Vagina (tissue), 2 donors: ENCODE results near the gene DNAH6. TPM values are rescaled to one million over a fixed set of nuclear protein-coding genes. Genes with fewer than 3 reads are reported as not detected.

Experiments
- DNase-seq, 2 donors: peaks; one replicate each; pipeline ENCODE4 v3.0.0-alpha.2; 2017; ENCODE audit errors: extremely low spot score in 2 of 2
- H3K27ac ChIP-seq: fragments of 200-600 bp; sonication (generic); one replicate; pipeline ENCODE4 v1.5.1; 2019
- H3K27me3 ChIP-seq: fragments of 200-600 bp; sonication (generic); one replicate; pipeline ENCODE4 v1.5.1; 2019
- H3K36me3 ChIP-seq, 2 donors: fragments of 200-600 bp; sonication (generic); one replicate each; pipeline ENCODE4 v1.5.1; 2017 to 2019
- H3K4me1 ChIP-seq: fragments of 200-600 bp; sonication (generic); one replicate; pipeline ENCODE4 v1.5.1; 2019
- H3K4me3 ChIP-seq, 2 donors: fragments of 200-600 bp; sonication (generic); 1 replicate in 1 of 2; 2 replicates in 1 of 2; pipeline ENCODE4 v1.5.1; 2016 to 2019
- H3K9me3 ChIP-seq: fragments of 200-600 bp; sonication (generic); one replicate; pipeline ENCODE4 v1.5.1; 2019
- CTCF ChIP-seq, 3 experiments: fragments of 450-650 bp in 2 of 3; fragments of 200-600 bp in 1 of 3; sonication (generic) in 1 of 3; IDR thresholded peaks; one replicate each; pipeline ENCODE4 v1.5.1; 2017 to 2019; ENCODE audit warnings: antibody characterized with exemption in 3 of 3, mild to moderate bottlenecking in 2 of 3, moderate library complexity in 2 of 3
- POLR2A ChIP-seq, 2 donors: fragments of 450-650 bp; IDR thresholded peaks; one replicate each; pipeline ENCODE4 v1.6.1; 2017; ENCODE audit warnings: antibody characterized with exemption in 2 of 2, mild to moderate bottlenecking in 2 of 2, moderate library complexity in 2 of 2
- POLR2AphosphoS5 ChIP-seq, 2 donors: sonication (generic); formaldehyde crosslinking; IDR thresholded peaks; one replicate each; pipeline ENCODE4 v1.9.0; 2017; ENCODE audit warnings: antibody characterized with exemption in 2 of 2, mild to moderate bottlenecking in 2 of 2, low read depth in 1 of 2; ENCODE audit not compliant: insufficient read depth in 1 of 2
- intact Hi-C: fragments of 100-400 bp; cut with DNase I; formaldehyde crosslinking; loops from one replicate; pipeline ENCODE4 v1.15.1; 2023
- total RNA-seq: library from RNA; depleted of rRNA; stranded (reverse); fragments of >200 nt; gene quantifications from one replicate; pipeline ENCODE4 v1.2.3, GENCODE V29; 2016

Gene DNAH6
- total RNA-seq, 1 donor from 2014 or later: 0.49 TPM

- H3K4me1 ChIP-seq: no peaks in the 10 kb centered on the region
- H3K9me3 ChIP-seq: no peaks in the 10 kb centered on the region
- H3K27ac ChIP-seq: no peak overlapping the region
- no peak for DNase-seq
- intact Hi-C loops: no loop called here
- no peaks in the 10 kb centered on the region for H3K36me3 ChIP-seq
- H3K27me3 ChIP-seq: no peaks in the 10 kb centered on the region
- H3K4me3 ChIP-seq: no peak overlapping the region
- TF ChIP-seq POLR2AphosphoS5 (IDR thresholded peaks at IDR 0.05; ENCODE audit: insufficient read depth in 1 of 2, low read depth in 1 of 2): no peak
- TF ChIP-seq CTCF (IDR thresholded peaks at IDR 0.05): no peak
- no peak for TF ChIP-seq POLR2A (IDR thresholded peaks at IDR 0.05)
Observed at GRCh38 chr2:84527137-84528129, 11.1 kb downstream of the DNAH6 start.

GRCh38 chr2:84532291-84532690 lies 16.0 kb downstream of the DNAH6 start:
- H3K27ac ChIP-seq: no peak overlapping the region
- no peak for DNase-seq
- TF ChIP-seq CTCF (IDR thresholded peaks at IDR 0.05) (no peak), POLR2AphosphoS5 (IDR thresholded peaks at IDR 0.05; ENCODE audit: insufficient read depth in 1 of 2, low read depth in 1 of 2) (no peak), POLR2A (IDR thresholded peaks at IDR 0.05) (no peak)
- no peaks in the 10 kb centered on the region for H3K9me3 ChIP-seq
- H3K4me3 ChIP-seq: no peak overlapping the region
- H3K27me3 ChIP-seq: no peaks in the 10 kb centered on the region
- H3K4me1 ChIP-seq: no peaks in the 10 kb centered on the region
- H3K36me3 ChIP-seq: no peaks in the 10 kb centered on the region
- intact Hi-C loops: no loop called here

GRCh38 chr2:84534225-84534624 lies 17.9 kb downstream of the DNAH6 start:
- intact Hi-C loops: no loop called here
- H3K27me3 ChIP-seq: no peaks in the 10 kb centered on the region
- no peak overlapping the region for H3K27ac ChIP-seq
- no peaks in the 10 kb centered on the region for H3K4me1 ChIP-seq
- no peaks in the 10 kb centered on the region for H3K36me3 ChIP-seq
- no peak overlapping the region for H3K4me3 ChIP-seq
- H3K9me3 ChIP-seq: no peaks in the 10 kb centered on the region
- no peak for TF ChIP-seq POLR2A (IDR thresholded peaks at IDR 0.05)
- TF ChIP-seq CTCF (IDR thresholded peaks at IDR 0.05): no peak
- no peak for DNase-seq

GRCh38 chr2:84537251-84537650 lies 21.0 kb downstream of the DNAH6 start:
- no peaks in the 10 kb centered on the region for H3K4me1 ChIP-seq
- H3K36me3 ChIP-seq: no peaks in the 10 kb centered on the region
- no peak overlapping the region for H3K27ac ChIP-seq
- H3K27me3 ChIP-seq: no peaks in the 10 kb centered on the region
- no peaks in the 10 kb centered on the region for H3K9me3 ChIP-seq
- intact Hi-C loops: no loop called here
- H3K4me3 ChIP-seq: no peak overlapping the region
- TF ChIP-seq POLR2AphosphoS5 (IDR thresholded peaks at IDR 0.05; ENCODE audit: insufficient read depth in 1 of 2, low read depth in 1 of 2) (no peak), POLR2A (IDR thresholded peaks at IDR 0.05) (no peak), CTCF (IDR thresholded peaks at IDR 0.05) (no peak)
- DNase-seq: no peak

- Histone ChIP-seq H3K36me3 (no peaks in the 10 kb centered on the region), H3K4me1 (no peaks in the 10 kb centered on the region), H3K27ac (no peak overlapping the region), H3K9me3 (no peaks in the 10 kb centered on the region), H3K27me3 (no peaks in the 10 kb centered on the region), H3K4me3 (no peak overlapping the region)
- intact Hi-C loops: no loop called here
- TF ChIP-seq CTCF (IDR thresholded peaks at IDR 0.05) (no peak), POLR2AphosphoS5 (IDR thresholded peaks at IDR 0.05; ENCODE audit: insufficient read depth in 1 of 2, low read depth in 1 of 2) (no peak), POLR2A (IDR thresholded peaks at IDR 0.05) (no peak)
- DNase-seq: no peak
Observed at GRCh38 chr2:84539729-84540128, 23.4 kb downstream of the DNAH6 start.
